Loucy (cell line): Measurements from ENCODE around the gene GPAM.

ENCODE experiments used
- H2AFZ ChIP-seq: fragments of 200-600 bp; sonication (generic); 2 replicates; pipeline ENCODE4 v1.6.0; 2016; ENCODE audit warnings: antibody characterized with exemption, mild to moderate bottlenecking, low read length, moderate library complexity
- H3F3A ChIP-seq: fragments of 200-600 bp; 2 replicates; pipeline ENCODE4 v1.6.0; 2016; ENCODE audit warnings: antibody characterized with exemption, low read depth, mild to moderate bottlenecking
- H3K27me3 ChIP-seq: fragments of 200-600 bp; sonication (generic); 2 replicates; pipeline ENCODE4 v1.6.1; 2014; ENCODE audit warnings: low read length, mild to moderate bottlenecking; ENCODE audit not compliant: insufficient read depth, poor library complexity, severe bottlenecking
- H3K36me3 ChIP-seq: fragments of 200-600 bp; sonication (generic); 2 replicates; pipeline ENCODE4 v1.6.1; 2016; ENCODE audit warnings: low read length; ENCODE audit not compliant: insufficient read depth
- H3K4me1 ChIP-seq: fragments of 200-600 bp; sonication (generic); 2 replicates; pipeline ENCODE4 v1.5.1; 2014; ENCODE audit warnings: low read length, mild to moderate bottlenecking; ENCODE audit not compliant: insufficient read depth, poor library complexity, severe bottlenecking
- H3K4me2 ChIP-seq: fragments of 200-600 bp; sonication (generic); 2 replicates; pipeline ENCODE4 v1.6.0; 2014; ENCODE audit warnings: antibody characterized with exemption, low read length, low read depth, mild to moderate bottlenecking; ENCODE audit not compliant: poor library complexity, severe bottlenecking
- H3K4me3 ChIP-seq: fragments of 200-600 bp; sonication (generic); 2 replicates; pipeline ENCODE4 v1.5.1; 2014; ENCODE audit warnings: low read length, mild to moderate bottlenecking, mixed read lengths; ENCODE audit not compliant: poor library complexity, severe bottlenecking
- H3K79me2 ChIP-seq: fragments of 200-600 bp; sonication (generic); 2 replicates; pipeline ENCODE4 v1.6.1; 2014; ENCODE audit warnings: low read length; ENCODE audit not compliant: insufficient read depth
- H3K9ac ChIP-seq: fragments of 200-600 bp; sonication (generic); 2 replicates; pipeline ENCODE4 v1.6.0; 2014; ENCODE audit warnings: mild to moderate bottlenecking, low read depth, low read length, moderate library complexity; ENCODE audit not compliant: poor library complexity, severe bottlenecking
- H3K9me2 ChIP-seq: fragments of 200-600 bp; sonication (generic); replicated peaks from 2 replicates; pipeline ENCODE4 v1.6.1; 2016; ENCODE audit warnings: low read depth, low read length, mixed read lengths
- H3K9me3 ChIP-seq: fragments of 200-600 bp; sonication (generic); 2 replicates; pipeline ENCODE4 v1.6.1; 2014; ENCODE audit warnings: mild to moderate bottlenecking, antibody characterized with exemption, low read length, low read depth; ENCODE audit not compliant: insufficient read depth
- H4K20me1 ChIP-seq: fragments of 200-600 bp; sonication (generic); 2 replicates; pipeline ENCODE4 v1.6.0; 2014; ENCODE audit warnings: antibody characterized with exemption, low read length, mild to moderate bottlenecking; ENCODE audit not compliant: insufficient read depth, poor library complexity, severe bottlenecking
- EZH2phosphoT487 ChIP-seq: fragments of 200-600 bp; IDR thresholded peaks from 2 replicates; pipeline ENCODE4 v1.6.1; 2018; ENCODE audit warnings: antibody characterized with exemption, mild to moderate bottlenecking, moderate library complexity, borderline replicate concordance
- TF ChIP-seq, protein P1 (sequence below): fragments of 200-600 bp; sonication (generic); conservative IDR thresholded peaks from 2 replicates; pipeline ENCODE4 v1.5.1; 2014; ENCODE audit warnings: mild to moderate bottlenecking, antibody characterized with exemption, low read length

The GPAM gene

DNA sequence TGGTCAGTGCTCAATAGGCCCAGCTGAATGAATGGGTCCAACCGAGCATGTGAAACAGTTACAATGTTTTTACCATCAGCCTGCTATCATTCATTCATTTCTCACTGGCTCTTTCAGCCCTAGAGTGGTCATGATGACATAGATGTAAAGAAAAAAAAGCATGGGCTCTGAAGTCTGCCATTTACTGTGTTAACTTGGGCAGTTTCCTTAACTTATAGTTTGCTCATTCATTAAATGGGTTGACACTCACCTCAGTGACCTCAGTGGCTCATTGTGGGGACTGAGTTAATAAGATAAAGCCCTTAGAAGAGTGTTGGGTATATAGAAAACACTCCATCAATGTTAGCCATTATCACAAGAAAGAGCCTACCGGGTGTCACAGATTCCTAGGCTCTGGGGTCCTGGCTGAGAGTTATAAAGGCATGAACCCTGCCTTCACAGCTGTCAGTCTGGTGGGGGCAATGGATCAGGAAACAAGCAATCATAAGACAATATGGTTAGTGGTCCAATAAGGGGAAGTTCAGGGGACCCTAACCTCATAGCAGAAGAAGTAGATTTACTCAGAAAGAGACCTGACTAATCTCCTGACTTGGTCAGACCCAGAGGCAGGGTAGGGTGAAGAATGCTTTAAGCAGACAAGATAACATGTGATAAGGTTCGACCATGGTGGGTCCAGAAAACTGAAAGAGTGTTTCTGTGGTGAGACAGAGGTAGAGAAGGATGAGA, 29.7 kb upstream of the GPAM start:
- Histone ChIP-seq H3K9me2 (no peaks in the 10 kb centered on the region), H3K4me2 (no peak overlapping the region), H3K27me3 (no peaks in the 10 kb centered on the region), H3K4me3 (no peak overlapping the region), H3K4me1 (no peaks in the 10 kb centered on the region), H4K20me1 (no peaks in the 10 kb centered on the region), H3K36me3 (no peaks in the 10 kb centered on the region), H3K9me3 (no peaks in the 10 kb centered on the region), H3F3A (no peaks in the 10 kb centered on the region), H3K9ac (no peak overlapping the region), H3K79me2 (no peaks in the 10 kb centered on the region), H2AFZ (no peak overlapping the region)
- TF ChIP-seq, protein P1, sequence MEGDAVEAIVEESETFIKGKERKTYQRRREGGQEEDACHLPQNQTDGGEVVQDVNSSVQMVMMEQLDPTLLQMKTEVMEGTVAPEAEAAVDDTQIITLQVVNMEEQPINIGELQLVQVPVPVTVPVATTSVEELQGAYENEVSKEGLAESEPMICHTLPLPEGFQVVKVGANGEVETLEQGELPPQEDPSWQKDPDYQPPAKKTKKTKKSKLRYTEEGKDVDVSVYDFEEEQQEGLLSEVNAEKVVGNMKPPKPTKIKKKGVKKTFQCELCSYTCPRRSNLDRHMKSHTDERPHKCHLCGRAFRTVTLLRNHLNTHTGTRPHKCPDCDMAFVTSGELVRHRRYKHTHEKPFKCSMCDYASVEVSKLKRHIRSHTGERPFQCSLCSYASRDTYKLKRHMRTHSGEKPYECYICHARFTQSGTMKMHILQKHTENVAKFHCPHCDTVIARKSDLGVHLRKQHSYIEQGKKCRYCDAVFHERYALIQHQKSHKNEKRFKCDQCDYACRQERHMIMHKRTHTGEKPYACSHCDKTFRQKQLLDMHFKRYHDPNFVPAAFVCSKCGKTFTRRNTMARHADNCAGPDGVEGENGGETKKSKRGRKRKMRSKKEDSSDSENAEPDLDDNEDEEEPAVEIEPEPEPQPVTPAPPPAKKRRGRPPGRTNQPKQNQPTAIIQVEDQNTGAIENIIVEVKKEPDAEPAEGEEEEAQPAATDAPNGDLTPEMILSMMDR = no peak
- TF ChIP-seq EZH2phosphoT487 = no peak

DNA sequence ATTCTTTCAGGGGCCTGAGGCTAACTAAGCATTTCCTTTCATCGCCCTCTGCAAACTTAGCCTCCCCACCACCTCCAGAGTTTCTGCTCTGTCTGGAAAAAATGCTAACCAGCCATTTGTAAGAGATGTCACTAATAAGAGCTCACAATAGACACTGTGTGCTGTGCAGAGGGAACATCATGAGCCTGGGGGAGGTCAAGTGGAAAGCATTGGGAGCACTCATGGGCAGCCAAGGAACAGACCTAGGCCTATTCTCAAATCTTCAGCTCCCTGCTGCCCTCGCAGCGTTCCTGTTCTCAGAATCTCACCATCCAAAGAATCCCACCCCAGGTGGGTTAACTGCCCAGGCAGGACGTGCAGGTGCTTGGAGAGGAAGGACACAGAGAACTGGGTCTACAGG, 27.1 kb upstream of the GPAM start:
- Histone ChIP-seq H3K4me2 (no peak overlapping the region), H3K9me2 (no peaks in the 10 kb centered on the region), H3K4me3 (no peak overlapping the region), H3K9ac (no peak overlapping the region), H3K79me2 (no peaks in the 10 kb centered on the region), H3K4me1 (no peaks in the 10 kb centered on the region), H4K20me1 (no peaks in the 10 kb centered on the region), H3K9me3 (no peaks in the 10 kb centered on the region), H3K27me3 (no peaks in the 10 kb centered on the region), H3K36me3 (no peaks in the 10 kb centered on the region), H2AFZ (no peak overlapping the region), H3F3A (no peaks in the 10 kb centered on the region)
- TF ChIP-seq EZH2phosphoT487 = no peak
- TF ChIP-seq, protein P1 = no peak

DNA sequence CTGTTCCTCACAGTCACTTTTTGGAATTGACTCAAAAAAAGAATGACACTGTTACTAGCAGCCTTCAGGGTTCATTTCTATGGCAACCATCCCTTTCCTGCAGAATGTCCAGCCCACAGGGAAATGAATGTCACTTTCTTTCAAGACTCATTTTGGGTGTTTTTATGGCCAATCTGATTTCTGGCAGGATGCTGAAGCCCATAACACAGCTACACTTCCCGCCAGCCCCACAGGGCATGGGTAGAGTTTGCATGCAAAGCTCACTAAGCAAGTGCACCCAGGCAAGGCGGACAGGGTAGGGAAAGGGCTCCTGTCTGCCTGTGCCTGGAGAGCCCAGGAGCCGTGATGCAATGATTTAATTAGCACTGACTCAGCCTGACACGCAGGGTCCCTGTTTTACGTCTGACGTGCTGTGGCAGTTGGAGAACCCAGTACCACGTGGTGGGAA, 26.1 kb upstream of the GPAM start:
- H3K4me3 ChIP-seq = no peak overlapping the region
- H3K36me3 ChIP-seq = no peaks in the 10 kb centered on the region
- no peaks in the 10 kb centered on the region for H3K9me2 ChIP-seq
- TF ChIP-seq EZH2phosphoT487 = no peak
- TF ChIP-seq, protein P1 = no peak
- no peaks in the 10 kb centered on the region for H3K4me1 ChIP-seq
- H2AFZ ChIP-seq = no peak overlapping the region
- no peaks in the 10 kb centered on the region for H3K79me2 ChIP-seq
- no peak overlapping the region for H3K9ac ChIP-seq
- H4K20me1 ChIP-seq = no peaks in the 10 kb centered on the region
- H3F3A ChIP-seq = no peaks in the 10 kb centered on the region
- no peaks in the 10 kb centered on the region for H3K9me3 ChIP-seq
- no peaks in the 10 kb centered on the region for H3K27me3 ChIP-seq
- no peak overlapping the region for H3K4me2 ChIP-seq
